ENCODE measurements around the gene TFCP2L1.

Gene TFCP2L1

DNA sequence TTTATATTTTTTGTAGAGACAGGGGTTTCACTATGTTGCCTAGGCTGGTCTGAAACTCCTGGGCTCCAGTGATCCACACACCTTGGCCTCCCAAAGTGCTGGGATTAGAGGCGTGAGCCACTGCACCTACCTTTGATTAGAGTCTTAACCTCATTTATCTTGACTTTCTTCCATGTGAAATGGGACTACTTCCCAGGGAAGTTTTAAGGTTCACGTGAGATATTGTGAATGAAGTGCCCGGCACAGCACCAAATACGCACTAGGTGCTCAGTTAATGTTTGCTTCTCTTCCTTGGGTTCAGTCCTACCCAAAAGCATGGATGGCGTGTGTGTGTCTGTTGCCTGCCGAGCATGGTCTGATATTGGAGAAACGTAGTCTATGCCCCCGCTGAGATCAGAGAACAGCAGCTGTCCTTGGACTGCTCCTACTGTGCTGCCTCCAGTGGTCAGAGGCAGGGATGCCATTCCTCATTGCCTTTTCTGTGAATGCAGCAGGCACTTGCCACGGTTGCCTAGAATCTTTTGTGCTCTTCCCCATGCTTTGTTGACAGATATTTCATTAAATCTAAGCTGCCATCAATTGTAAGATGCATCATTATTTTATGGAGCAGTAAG is 12.3 kb upstream of the TFCP2L1 start:
- peak; percentile 52 for DNase-seq (ENCODE audit: low read depth, low spot score)

DNA sequence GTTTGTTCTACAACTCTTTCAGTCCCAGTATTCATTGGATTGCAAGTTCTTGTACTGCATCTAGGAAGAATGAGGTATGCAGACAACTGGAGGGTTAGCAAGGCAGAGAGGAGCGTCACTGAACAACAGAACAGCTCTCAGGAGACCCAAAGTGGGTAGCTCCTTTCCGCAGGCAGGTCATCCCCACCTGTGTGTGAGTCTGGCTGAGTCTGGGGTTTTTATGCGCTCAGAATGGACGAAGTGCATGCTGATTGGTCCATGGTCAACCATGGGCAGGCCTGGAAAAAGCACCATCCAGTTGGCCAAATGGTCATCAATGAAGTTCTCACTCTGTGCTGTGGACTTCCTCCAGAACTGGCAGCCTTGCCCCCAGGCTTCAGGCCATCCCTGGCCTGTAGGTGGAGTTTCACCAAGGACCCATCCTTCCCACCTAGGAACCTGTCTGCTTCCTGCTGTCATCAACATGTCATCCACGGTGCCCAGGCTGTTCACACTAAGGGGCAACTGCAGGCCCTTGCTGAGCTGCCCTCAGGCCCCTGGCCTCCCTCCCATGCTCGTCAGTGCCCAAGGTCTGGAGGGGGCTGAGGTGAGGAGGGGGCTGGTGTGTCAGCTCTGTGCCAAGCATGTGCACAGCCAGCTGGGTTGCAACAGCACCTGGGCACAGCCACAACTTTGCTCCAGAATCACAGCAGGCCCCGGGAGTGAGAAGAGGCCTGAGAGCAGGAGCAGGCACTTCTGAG is 11.1 kb upstream of the TFCP2L1 start:
- DNase-seq (ENCODE audit: low read depth, low spot score) = no peak

DNA sequence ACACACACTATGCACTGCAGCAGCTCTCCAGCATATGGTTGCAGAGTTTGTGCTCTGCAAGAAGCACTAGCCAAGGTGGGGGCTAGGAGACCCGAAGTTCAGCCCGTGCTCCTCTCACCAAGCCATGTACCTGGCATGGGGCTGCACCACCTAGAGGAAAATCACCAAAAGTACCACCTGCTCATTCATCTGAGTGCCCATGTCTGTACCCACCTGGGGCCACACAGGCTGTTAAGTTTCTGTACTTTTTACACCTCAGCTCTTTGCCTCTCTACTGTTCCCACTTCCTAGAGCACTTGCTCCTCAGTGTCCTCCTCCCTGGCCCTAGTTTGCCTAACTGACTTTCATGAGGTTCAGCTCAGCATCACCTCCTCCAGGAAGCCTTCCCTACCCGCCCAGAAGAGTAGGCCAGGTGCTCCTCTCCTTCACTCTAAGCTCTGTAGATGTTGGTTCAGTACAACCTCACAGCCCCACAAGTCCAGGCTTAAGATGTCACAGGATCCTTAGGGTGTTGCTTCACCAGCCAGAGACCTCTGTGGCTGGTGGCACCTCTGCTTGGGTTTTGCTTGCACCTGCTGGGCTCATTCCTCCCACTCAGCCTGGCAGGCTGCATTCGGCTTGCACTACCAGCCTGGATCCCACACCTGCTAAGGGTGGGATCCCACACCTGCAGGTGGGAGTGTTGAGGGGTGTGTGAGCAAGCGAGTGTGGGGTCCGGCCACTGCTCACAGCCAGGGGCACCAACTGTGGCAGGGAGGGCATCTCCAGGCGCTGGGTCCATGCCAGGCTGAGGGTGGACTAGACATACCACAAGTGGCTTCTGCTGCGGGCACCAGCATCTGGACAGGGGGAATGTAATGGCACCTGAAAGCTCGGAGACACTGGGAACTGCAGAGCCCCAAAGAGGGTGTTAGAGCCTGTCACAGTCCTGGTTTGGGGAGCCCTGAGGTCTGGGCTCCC is 10.2 kb upstream of the TFCP2L1 start:
- no peak for DNase-seq (ENCODE audit: low read depth, low spot score)

DNA sequence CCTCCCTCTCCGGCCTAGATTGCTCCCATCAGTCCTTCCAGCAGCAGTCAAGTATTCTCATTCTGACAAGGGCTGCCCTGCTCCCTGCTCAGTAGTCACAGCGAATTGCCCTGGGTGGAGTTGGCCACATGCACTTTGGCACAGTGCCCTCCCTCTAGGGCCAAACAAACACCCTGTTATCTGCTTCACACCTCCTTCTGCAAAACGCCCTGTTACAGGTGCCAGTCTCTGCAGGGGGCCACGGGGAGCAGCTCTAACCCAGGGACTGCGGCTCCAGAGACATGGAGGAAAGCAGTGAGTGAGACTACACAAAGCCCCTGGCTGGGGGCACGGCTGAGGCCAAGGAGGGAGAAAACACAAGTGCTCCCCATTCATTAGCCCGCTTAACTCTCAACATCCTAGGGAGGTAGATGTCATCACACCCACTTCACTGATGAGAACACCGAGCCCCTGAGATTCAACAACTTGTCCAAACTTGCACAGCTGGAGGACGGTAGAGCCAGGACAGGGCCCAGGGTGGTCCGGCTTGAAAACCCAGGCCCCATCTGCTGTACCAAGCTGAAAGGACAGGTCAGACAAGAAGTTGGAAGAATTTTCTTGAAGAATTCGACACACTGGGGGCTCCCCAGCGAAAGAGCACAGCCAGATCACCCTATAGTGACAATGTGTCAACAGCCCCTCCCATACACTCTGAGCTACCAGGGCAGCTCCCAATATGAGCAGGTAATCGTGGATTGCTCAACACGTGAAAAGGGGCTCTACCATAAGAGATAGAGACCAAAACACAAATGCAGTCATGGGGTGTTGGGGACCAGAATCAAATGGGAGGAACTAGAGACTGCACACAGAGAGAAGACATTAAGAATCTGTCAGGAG is 8.7 kb upstream of the TFCP2L1 start:
- no peak for DNase-seq (ENCODE audit: low read depth, low spot score)

DNA sequence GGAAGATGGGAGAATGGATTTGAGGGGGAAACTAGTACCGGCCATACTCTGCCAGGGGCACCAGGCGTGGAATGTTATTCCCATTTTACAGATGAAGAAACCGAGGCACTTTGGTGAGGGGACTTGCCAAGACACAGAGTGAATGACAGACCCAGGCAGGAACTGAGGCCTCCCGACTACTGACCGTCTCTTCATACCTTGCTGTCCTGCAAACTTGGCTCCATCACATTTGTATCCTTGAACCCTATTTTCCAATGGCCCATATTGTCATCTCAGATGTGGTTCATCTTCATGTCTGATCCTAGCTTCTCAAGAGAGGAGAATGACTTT is 6.2 kb upstream of the TFCP2L1 start:
- DNase-seq (ENCODE audit: low read depth, low spot score) = no peak

DNA sequence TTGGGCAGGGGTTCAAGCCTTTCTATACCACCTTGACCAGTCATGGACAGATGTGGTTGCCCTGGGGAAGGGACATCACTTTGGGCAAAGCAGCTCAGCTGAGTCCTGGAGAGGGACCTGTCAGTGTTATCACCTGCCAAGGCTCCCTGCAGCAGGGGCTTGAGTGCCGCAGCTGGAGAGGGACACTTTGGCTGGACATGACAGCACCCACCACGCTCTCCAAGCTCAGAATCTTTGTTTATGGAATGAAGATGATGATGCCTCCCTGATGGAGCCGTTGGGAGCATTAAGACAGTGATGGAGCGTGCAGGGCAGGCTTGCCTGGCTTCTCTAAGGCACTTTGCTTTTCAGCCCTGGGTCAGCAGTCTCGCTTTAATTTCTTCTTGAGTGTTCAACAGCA is 4.3 kb upstream of the TFCP2L1 start:
- DNase-seq (ENCODE audit: low read depth, low spot score) = no peak

DNA sequence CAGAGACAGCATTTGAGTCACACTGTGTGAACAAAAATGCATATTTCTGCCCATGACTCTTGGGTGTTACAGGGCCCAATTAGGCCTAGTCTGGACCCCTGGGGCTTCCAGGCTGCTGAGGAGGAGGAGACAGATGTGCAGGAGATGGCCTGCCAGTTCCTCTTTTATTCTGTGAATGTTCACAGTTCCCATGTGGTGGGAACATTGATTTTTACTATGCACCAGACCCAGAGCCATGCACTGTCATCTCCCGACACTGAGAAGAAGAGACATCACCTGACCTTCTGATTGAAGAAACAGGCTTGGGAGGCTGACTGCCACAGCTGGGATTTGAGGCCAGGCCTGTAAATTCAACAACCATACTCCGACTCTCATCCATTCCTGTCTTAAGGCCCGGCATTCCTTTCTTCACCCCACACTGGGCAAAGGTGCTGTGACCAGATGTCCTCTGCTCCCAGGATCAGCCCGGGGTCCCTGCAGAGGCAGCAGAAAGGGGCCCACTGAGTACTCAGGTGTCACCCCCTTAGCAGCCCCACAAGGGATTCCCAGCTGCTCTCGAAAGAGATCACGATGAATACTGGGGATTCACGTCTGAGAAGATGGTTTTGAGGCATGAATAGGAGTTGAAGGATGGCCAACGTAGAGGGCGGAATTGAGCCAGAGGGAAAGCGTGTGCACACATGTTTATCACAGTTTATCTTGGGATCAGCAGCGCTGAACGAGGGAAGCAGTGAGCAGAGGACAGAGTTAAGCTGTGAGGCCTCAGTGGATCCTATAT is 3.6 kb upstream of the TFCP2L1 start:
- no peak for DNase-seq (ENCODE audit: low read depth, low spot score)

DNA sequence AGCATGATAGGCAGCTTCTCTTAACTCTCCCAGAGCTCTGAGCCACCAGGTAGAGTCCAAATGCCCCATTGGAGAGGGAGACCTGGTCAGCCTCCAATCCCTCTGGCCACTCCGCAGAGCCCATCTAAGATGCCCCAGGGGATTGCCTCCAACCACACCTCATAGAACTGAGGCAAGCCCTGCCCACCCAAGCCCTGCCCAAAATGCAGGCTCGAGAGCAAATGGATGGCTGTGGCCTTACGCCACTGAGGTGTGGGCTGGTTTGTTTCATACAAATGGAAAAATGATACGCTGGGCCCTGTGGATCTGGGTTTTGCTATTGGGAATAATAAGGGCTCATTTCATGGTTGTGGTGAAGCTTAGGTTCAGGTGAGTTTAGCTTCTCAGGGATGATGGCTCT is 3.0 kb upstream of the TFCP2L1 start:
- DNase-seq (ENCODE audit: low read depth, low spot score) = no peak

DNA sequence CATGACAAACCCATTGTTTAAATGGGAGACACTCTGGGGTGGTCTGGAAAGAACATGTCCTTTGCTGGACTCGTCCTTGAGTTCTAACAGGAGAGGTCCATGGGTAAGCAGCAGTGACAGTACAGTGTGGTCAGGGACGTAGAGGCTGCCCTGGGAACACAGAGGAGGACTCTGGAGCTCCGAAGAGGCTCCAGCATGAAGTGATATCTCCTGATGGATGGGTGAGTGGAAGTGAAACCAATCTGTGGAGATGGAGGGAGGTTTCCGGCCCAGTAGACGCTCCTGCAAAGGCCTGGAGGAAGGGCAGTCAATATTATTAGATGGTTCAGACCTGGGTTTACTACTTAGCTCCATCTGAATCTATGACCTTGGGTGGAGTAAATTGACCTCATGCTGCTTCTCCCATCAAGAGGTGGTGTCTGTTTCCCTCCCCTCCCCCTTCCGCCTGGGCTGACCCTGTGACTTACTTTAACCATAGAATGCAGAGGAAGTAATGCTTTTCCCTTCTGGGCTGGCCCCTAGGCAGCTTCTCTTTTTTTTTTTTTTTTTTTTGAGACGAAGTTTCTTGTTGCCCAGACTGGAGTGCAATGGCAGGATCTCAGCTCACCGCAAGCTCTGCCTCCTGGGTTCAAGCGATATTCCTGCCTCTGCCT is 2.3 kb upstream of the TFCP2L1 start:
- DNase-seq (ENCODE audit: low read depth, low spot score) = no peak

DNA sequence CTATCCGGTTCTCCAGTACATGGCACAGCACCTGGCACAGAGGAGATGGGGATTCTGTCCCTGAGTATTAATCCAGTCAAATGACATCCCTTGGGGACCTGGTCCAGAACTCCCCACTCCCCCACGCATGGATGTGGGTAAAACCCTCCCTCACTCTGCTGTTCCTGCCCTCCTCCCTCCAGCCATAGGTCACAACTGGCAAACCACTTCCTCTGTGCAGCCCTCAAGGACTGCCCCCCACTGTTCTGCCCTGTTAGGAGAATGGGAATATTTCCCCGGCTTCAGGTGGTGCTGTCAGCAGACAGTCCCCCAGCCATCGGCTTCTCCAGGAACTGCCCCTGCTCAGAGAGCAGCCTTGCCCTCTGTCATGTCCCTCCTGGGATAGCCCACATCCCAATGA is 1.5 kb upstream of the TFCP2L1 start:
- no peak for DNase-seq (ENCODE audit: low read depth, low spot score)

DNA sequence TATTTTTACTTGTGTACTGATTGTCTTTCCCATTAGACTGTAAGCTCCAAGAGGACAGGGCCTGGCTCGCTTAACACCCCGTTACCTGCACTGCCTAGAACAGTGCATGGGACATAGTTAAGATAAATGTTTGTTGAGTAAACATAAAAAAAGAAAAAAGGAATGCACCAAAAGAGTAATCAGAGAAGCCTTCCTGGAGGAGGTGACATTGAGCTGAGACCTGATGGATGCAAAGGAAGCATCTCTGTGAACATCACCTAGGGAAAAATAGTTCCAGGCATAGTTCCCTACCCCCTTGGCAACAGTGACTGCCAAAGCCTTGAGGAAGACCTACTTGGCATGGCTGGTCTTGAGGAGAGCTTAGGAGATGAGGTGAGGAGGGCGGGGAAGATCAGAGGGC is 924 bp upstream of the TFCP2L1 start:
- no peak for DNase-seq (ENCODE audit: low read depth, low spot score)

DNA sequence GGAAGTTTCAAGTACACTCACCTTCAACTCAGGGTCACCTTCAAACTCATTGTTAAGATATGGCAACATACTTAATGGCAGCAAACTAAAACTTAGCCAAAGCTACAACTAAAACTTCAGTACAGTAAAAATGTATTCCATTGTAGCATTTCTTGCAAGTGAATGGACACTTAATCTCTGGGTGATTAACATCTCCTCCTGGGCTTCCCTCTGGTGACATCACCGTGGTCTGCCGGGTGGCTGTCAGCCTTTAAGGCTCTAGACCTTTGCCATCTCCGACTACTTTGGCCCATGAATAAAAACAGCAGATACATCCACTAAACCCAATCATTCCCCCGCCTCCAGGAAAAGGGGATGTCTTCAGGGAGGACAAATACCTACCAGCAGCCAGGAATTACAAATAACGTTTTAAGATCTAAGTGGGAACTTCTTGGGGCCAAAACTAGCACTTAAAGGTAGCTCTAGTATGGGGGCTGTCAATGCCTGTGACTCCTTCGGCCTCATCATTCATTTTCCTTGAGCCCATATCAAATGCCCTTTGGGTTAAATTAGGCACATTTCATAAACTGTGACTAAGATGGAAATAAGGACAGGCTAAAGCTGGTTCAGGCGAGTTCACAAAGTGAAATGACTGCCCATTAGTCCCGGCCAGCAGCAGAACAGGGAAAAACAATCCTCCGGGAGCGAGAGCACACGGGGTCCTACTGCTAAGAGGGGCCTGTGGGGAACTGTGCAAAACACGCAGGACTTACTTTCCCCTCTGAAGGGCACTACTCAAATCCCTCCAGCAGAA is 1.1 kb downstream of the TFCP2L1 start:
- DNase-seq (ENCODE audit: low read depth, low spot score) = no peak

DNA sequence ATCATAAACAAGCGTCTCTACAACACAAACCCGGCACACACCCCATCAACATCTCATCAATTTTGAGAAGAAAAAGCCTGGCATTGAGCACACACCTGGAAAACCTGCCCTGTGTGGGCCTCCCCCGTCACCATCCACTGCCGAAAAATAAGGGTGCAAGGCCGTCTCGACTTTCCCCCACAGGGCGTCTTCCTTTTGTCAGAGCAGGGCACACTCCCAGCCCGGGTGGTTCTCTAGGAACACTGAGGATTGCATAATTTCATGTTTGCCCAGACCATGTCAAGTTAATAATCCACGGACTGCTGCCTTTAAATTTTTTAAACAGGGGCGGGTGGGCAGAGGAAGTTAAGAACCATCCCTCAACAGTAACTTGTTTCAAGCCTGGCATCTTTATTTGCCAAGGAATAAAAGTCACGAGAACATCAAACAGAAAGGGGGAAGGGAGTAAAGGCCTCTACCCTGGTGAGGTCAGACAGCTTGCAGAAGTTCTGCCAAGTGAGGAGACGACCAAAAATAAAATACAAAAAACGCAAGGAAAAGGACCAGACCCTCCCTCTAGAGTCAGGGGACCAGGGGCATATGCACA is 2.1 kb downstream of the TFCP2L1 start:
- no peak for DNase-seq (ENCODE audit: low read depth, low spot score)

DNA sequence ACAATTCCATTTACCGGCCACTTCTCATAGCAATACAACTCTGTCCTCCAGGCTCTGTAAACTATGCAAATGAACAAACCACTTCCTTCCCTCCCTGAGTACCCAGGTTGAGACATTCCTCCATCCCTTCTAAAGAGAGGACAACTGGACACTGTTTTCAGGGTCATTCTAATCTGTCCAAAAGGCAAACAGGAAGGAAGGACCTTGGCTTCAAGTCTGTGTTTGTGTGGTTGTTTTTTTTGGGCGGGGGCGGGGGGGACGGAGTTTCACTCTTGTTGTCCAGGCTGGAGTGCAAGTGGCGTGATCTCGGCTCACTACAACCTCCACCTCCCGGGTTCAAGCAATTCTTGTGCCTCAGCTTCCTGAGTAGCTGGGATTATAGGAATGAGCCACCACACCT is 3.3 kb downstream of the TFCP2L1 start:
- no peak for DNase-seq (ENCODE audit: low read depth, low spot score)

DNA sequence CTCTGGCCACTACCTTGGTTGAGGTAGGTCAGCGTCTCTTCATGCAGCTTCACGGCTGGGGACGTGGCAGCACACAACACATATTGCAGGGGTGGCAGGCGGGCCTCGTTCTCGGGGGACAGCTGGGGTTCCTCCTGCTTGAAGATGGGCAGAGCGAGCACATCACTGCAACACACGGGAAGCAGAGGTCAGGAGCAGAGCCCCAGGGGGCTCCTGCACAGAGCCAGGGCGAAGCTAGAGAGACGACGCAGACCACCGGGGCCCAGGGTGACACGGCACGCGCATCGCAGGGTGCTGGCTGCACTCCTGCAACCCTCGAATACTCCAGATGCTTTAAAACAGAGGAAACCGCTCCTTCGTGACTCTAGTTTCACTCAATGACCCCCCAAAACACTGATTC is 3.9 kb downstream of the TFCP2L1 start:
- no peak for DNase-seq (ENCODE audit: low read depth, low spot score)

DNA sequence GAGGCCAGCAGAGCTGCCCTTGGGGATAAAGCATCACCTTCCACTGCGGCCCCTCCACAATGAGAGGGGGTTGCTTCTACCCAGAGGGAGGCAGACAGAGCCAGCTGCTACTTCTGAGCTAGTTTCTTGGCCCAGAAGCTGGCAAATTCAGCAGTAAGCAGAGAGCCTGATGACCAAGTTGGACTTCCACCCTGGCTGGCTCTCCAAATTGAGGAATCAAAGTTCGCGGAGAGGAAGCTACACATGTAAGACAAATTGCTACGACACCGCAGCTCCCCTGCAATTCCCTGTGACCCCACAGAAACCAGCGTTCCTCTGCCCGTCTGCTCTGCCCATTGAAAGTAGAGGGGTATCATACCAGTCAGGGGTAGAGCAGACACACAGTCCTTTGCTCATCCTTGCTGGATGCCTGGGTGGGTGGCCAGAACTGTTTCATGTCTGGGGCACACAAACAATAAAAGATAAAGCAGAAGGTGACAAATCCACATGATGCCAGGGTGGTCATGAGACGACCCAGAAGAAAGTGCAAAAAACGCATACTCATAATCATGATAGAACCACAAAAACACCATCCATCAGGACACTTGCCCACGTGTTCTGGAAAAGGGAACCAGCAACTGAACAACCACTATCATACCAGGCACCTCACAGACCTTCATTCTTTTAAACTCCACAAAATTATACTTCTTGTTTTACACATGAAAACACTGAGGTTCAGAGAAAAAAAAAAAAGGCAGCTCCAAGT is 5.4 kb downstream of the TFCP2L1 start:
- DNase-seq (ENCODE audit: low read depth, low spot score) = no peak

DNA sequence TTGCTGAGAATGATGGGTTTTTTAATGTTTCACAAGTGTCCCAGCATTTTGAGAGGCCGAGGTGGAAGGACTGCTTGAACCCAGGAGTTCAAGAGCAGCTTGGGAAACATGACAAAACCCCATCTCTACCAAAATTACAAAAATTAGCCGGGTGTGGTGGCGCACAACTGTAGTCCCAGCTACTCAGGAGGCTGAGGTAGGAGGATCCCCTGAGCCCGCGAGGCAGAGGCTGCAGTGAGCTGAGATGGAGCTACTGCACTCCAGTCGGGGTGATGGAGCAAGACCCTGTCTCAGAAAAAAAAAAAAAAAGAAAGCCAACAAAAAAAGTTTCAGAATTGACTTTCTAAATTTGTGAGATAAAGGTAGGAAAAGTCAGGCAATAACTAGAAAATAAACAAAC is 8.7 kb downstream of the TFCP2L1 start:
- no peak for DNase-seq (ENCODE audit: low read depth, low spot score)

DNA sequence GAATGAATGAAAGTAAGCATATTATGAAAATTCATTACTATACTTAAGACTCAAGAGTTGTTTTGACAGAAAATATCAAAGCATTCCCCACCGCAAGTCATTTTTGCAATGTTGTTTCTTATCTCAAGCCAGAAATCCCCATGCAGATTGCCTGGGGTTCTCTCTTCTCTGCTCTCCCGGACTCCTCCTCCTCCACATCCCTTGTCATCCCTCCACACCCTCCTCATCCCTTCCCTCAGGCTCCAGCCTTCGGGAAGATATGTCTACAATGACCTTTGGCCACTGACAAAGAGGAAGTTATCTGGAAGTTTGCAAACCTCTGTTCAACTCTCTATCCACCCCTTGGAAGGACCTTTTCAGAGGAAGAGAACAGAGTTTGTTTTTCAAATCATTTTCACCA is 11.9 kb downstream of the TFCP2L1 start:
- no peak for DNase-seq (ENCODE audit: low read depth, low spot score)

DNA sequence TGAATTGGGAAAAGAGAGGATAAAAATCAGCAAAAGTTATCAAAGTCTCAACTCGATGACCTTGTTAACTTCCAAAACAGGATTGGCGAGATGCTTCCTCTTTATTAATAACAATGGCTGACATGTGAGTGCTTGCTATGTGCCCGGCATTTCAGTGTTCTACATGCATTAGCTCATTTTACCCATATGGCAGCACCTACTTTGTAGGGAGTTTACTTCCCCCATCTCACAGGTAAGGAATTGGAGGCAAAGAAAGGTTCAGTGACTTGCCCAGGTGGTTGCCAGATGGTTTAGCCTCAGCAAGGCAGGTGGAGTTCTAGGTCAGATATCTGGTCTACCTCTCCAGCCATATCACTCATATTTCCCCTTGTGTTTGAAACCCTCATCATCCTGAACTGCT is 12.4 kb downstream of the TFCP2L1 start:
- DNase-seq (ENCODE audit: low read depth, low spot score) = no peak

All from astrocyte of the hippocampus (primary cell).